ENCODE measurements around the gene ARL13A. TPM values are rescaled to one million over a fixed set of nuclear protein-coding genes. Genes with fewer than 3 reads are reported as not detected.

The ARL13A gene
- total RNA-seq, 1 experiment from 2014 or later: not detected

DNA sequence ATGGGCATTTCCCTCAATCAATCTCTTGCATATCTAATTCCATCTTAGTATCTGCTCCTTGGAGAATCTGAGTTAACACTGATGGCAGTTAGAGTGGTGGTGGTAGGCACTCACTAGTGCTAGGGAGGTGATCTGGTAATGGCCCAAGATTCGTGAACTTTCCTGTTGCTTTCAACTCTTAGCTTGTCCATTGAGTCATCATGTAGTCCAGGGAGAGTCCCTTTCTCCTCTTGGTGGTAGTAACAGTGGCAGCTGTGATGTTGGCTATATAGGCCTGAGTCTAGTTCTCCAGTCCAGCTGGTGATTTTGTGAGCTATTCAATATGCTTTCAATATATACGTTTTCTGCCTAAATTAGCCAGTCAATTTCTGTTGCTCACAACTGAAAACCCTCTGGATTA lies 33.7 kb upstream of the ARL13A start:
- no peak for DNase-seq (ENCODE audit: low read depth, low spot score)
- no peaks in the 10 kb centered on the region for H3K27me3 ChIP-seq (ENCODE audit: control insufficient read depth, insufficient read depth, low read length)
- TF ChIP-seq POLR2AphosphoS5 (IDR thresholded peaks at IDR 0.05; ENCODE audit: low read depth, low read length) (no peak), SIN3A (IDR thresholded peaks at IDR 0.05; ENCODE audit: borderline replicate concordance, insufficient read depth, low read depth, low read length) (no peak), TCF7L2 (IDR thresholded peaks at IDR 0.05; ENCODE audit: low read depth, low read length) (no peak)
- TF ChIP-seq, protein P1, sequence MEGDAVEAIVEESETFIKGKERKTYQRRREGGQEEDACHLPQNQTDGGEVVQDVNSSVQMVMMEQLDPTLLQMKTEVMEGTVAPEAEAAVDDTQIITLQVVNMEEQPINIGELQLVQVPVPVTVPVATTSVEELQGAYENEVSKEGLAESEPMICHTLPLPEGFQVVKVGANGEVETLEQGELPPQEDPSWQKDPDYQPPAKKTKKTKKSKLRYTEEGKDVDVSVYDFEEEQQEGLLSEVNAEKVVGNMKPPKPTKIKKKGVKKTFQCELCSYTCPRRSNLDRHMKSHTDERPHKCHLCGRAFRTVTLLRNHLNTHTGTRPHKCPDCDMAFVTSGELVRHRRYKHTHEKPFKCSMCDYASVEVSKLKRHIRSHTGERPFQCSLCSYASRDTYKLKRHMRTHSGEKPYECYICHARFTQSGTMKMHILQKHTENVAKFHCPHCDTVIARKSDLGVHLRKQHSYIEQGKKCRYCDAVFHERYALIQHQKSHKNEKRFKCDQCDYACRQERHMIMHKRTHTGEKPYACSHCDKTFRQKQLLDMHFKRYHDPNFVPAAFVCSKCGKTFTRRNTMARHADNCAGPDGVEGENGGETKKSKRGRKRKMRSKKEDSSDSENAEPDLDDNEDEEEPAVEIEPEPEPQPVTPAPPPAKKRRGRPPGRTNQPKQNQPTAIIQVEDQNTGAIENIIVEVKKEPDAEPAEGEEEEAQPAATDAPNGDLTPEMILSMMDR (IDR thresholded peaks at IDR 0.05): no peak
- TF ChIP-seq, protein P2, sequence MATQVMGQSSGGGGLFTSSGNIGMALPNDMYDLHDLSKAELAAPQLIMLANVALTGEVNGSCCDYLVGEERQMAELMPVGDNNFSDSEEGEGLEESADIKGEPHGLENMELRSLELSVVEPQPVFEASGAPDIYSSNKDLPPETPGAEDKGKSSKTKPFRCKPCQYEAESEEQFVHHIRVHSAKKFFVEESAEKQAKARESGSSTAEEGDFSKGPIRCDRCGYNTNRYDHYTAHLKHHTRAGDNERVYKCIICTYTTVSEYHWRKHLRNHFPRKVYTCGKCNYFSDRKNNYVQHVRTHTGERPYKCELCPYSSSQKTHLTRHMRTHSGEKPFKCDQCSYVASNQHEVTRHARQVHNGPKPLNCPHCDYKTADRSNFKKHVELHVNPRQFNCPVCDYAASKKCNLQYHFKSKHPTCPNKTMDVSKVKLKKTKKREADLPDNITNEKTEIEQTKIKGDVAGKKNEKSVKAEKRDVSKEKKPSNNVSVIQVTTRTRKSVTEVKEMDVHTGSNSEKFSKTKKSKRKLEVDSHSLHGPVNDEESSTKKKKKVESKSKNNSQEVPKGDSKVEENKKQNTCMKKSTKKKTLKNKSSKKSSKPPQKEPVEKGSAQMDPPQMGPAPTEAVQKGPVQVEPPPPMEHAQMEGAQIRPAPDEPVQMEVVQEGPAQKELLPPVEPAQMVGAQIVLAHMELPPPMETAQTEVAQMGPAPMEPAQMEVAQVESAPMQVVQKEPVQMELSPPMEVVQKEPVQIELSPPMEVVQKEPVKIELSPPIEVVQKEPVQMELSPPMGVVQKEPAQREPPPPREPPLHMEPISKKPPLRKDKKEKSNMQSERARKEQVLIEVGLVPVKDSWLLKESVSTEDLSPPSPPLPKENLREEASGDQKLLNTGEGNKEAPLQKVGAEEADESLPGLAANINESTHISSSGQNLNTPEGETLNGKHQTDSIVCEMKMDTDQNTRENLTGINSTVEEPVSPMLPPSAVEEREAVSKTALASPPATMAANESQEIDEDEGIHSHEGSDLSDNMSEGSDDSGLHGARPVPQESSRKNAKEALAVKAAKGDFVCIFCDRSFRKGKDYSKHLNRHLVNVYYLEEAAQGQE (IDR thresholded peaks at IDR 0.05; ENCODE audit: insufficient read depth in 1 of 2, low read depth in 2 of 2, low read length in 1 of 2): no peak
- H3K36me3 ChIP-seq (ENCODE audit: control insufficient read depth, insufficient read depth, low read length): no peaks in the 10 kb centered on the region
- no peaks in the 10 kb centered on the region for H3K9me3 ChIP-seq (ENCODE audit: control insufficient read depth, insufficient read depth, low read depth, low read length)
- intact Hi-C loops (cut with micrococcal nuclease; ENCODE audit: unreplicated experiment) (no loop called here), in situ Hi-C loops (cut with HindIII; ENCODE audit: low pct_unique_long_range_greater_than_20kb, low sequenced_read_pairs) (no loop called here)
- no peak overlapping the region for H3K27ac ChIP-seq (ENCODE audit: low read length)
- no peak for ATAC-seq
- no peaks in the 10 kb centered on the region for H3K4me1 ChIP-seq (ENCODE audit: control insufficient read depth, insufficient read depth, low read length)
- ChIA-PET POLR2A (no interaction called here), CTCF (no interaction called here)
- BruUV-seq (replicated peaks): no TSS peak
- H3K4me3 ChIP-seq (ENCODE audit: low read depth in 2 of 2, low read length in 2 of 2): no peak overlapping the region

DNA sequence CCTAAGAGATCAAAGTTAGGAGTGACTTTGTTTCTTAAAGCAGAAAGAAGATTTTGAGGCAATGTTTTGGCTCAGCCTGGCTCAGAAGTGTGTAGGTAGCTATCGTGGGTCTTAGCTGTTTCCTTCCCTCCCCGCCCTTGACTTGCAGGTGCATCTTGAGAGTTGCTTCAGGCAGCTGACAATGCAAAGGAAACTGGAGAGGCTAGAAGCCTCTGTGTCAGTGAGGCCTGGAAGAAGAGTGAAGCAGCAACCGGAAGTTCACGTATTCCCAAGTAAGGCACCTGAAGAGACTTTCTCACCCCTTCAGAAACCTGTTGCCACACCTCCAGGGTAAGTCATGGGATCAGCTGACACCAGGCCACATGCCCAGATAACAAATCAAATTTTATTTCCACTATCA lies 30.2 kb upstream of the ARL13A start:
- BruUV-seq (replicated peaks): no TSS peak
- H3K27ac ChIP-seq (ENCODE audit: low read length): no peak overlapping the region
- no peak for ATAC-seq
- intact Hi-C loops (cut with micrococcal nuclease; ENCODE audit: unreplicated experiment): no loop called here
- DNase-seq (ENCODE audit: low read depth, low spot score): no peak
- H3K4me1 ChIP-seq (ENCODE audit: control insufficient read depth, insufficient read depth, low read length): no peaks in the 10 kb centered on the region
- no peak overlapping the region for H3K4me3 ChIP-seq (ENCODE audit: low read depth in 2 of 2, low read length in 2 of 2)
- no peaks in the 10 kb centered on the region for H3K27me3 ChIP-seq (ENCODE audit: control insufficient read depth, insufficient read depth, low read length)
- TF ChIP-seq POLR2AphosphoS5 (IDR thresholded peaks at IDR 0.05; ENCODE audit: low read depth, low read length) (no peak), SIN3A (IDR thresholded peaks at IDR 0.05; ENCODE audit: borderline replicate concordance, insufficient read depth, low read depth, low read length) (no peak), TCF7L2 (IDR thresholded peaks at IDR 0.05; ENCODE audit: low read depth, low read length) (no peak)
- TF ChIP-seq, protein P2 (IDR thresholded peaks at IDR 0.05; ENCODE audit: insufficient read depth in 1 of 2, low read depth in 2 of 2, low read length in 1 of 2): no peak
- TF ChIP-seq, protein P1 (IDR thresholded peaks at IDR 0.05): no peak
- CTCF ChIA-PET: no interaction called here
- no peaks in the 10 kb centered on the region for H3K9me3 ChIP-seq (ENCODE audit: control insufficient read depth, insufficient read depth, low read depth, low read length)
- in situ Hi-C loops (cut with HindIII; ENCODE audit: low pct_unique_long_range_greater_than_20kb, low sequenced_read_pairs): no loop called here
- H3K36me3 ChIP-seq (ENCODE audit: control insufficient read depth, insufficient read depth, low read length): no peaks in the 10 kb centered on the region
- POLR2A ChIA-PET: no interaction called here
